Smooth muscle cell (in vitro differentiated cells): ENCODE results near the gene FBF1. TPM values are rescaled to one million over a fixed set of nuclear protein-coding genes. Genes with fewer than 3 reads are reported as not detected.
"Not testable (repeated sequence)": the region's sequence is repeated elsewhere in the genome, so short reads cannot be mapped to it uniquely, and the experiment has no call there.

ENCODE experiments used
- DNase-seq: peaks from one replicate; lab custom pipeline; 2025; ENCODE audit not compliant: unreplicated experiment; lab: John Stamatoyannopoulos, UW
- H2AFZ ChIP-seq: fragments of 200-600 bp; sonication (generic); 2 replicates; pipeline ENCODE4 v1.6.0; 2016; ENCODE audit warnings: antibody characterized with exemption, low read depth, mild to moderate bottlenecking
- H3F3A ChIP-seq: fragments of 200-600 bp; sonication (generic); 2 replicates; pipeline ENCODE4 v1.6.0; 2017; ENCODE audit warnings: antibody characterized with exemption, low read depth
- H3K27ac ChIP-seq: fragments of 200-600 bp; sonication (generic); 2 replicates; pipeline ENCODE4 v1.5.1; 2016; ENCODE audit warnings: low read depth, mild to moderate bottlenecking
- H3K27me3 ChIP-seq: fragments of 200-600 bp; sonication (generic); 2 replicates; pipeline ENCODE4 v1.6.1; 2016; ENCODE audit warnings: low read depth, mild to moderate bottlenecking
- H3K36me3 ChIP-seq: fragments of 200-600 bp; sonication (generic); 2 replicates; pipeline ENCODE4 v1.5.1; 2016; ENCODE audit warnings: low read depth
- H3K4me1 ChIP-seq: fragments of 200-600 bp; sonication (generic); 2 replicates; pipeline ENCODE4 v1.5.1; 2016; ENCODE audit warnings: low read depth
- H3K4me2 ChIP-seq: fragments of 200-600 bp; sonication (generic); 2 replicates; pipeline ENCODE4 v1.6.0; 2016; ENCODE audit warnings: mild to moderate bottlenecking
- H3K4me3 ChIP-seq: fragments of 200-600 bp; sonication (generic); 2 replicates; pipeline ENCODE4 v1.5.1; 2016; ENCODE audit warnings: mild to moderate bottlenecking
- H3K79me2 ChIP-seq: fragments of 200-600 bp; sonication (generic); 2 replicates; pipeline ENCODE4 v1.6.0; 2016; ENCODE audit warnings: low read depth, mild to moderate bottlenecking
- H3K9ac ChIP-seq: fragments of 200-600 bp; sonication (generic); 2 replicates; pipeline ENCODE4 v1.6.0; 2016; ENCODE audit warnings: low read depth
- H3K9me3 ChIP-seq: fragments of 200-600 bp; sonication (generic); replicated peaks from 2 replicates; pipeline ENCODE4 v1.5.1; 2016; ENCODE audit warnings: low read depth
- H4K20me1 ChIP-seq: fragments of 200-600 bp; sonication (generic); 2 replicates; pipeline ENCODE4 v1.6.0; 2016; ENCODE audit warnings: low read depth
- CTCF ChIP-seq: fragments of 200-600 bp; sonication (generic); IDR thresholded peaks from 2 replicates; pipeline ENCODE4 v1.5.1; 2017; ENCODE audit warnings: borderline replicate concordance, mild to moderate bottlenecking, antibody characterized with exemption; ENCODE audit not compliant: insufficient read depth, poor library complexity, severe bottlenecking
- WGBS: methylation state at CpG from one replicate; pipeline ENCODE4 v1.1.7; 2016; ENCODE audit warnings: low lambda C conversion rate; 5-methylcytosine and 5-hydroxymethylcytosine counted together
- polyA plus RNA-seq: library from polyadenylated mRNA; unstranded; fragments of >200 nt; fragmentation: Nextera tagmentation; extraction: Ambion mirVana; gene quantifications from 2 replicates; pipeline ENCODE4 v1.2.1, GENCODE V29; 2016
- total RNA-seq: library from RNA; depleted of rRNA; stranded (reverse); fragments of >200 nt; gene quantifications from 2 replicates; pipeline ENCODE4 v1.2.3, GENCODE V29; 2014

FBF1 gene
- total and polyA plus RNA-seq, 2 experiments from 2014 or later = 4.6 to 8.4 TPM

GRCh38 chr17:75891022-75891604 lies 49.7 kb downstream of the FBF1 start:
- DNase-seq = no peak
- WGBS = 93% methylated on average over 31 of the region's 31 CpGs
- H3K9ac ChIP-seq = no peak overlapping the region
- H3K27ac ChIP-seq = no peak overlapping the region
- H3K4me3 ChIP-seq = no peak overlapping the region
- H3K4me1 ChIP-seq = peaks cover 13% of the 10 kb centered on the region
- H4K20me1 ChIP-seq = peaks cover 5% of the 10 kb centered on the region
- no peaks in the 10 kb centered on the region for H3K9me3 ChIP-seq
- no peak for TF ChIP-seq CTCF
- H3K79me2 ChIP-seq = peaks cover 9% of the 10 kb centered on the region
- no peaks in the 10 kb centered on the region for H3K27me3 ChIP-seq
- no peak overlapping the region for H2AFZ ChIP-seq
- no peaks in the 10 kb centered on the region for H3K36me3 ChIP-seq
- H3K4me2 ChIP-seq = no peak overlapping the region
- no peaks in the 10 kb centered on the region for H3F3A ChIP-seq

GRCh38 chr17:75889454-75889853 lies 51.4 kb downstream of the FBF1 start:
- Histone ChIP-seq H3K27me3 (no peaks in the 10 kb centered on the region), H2AFZ (no peak overlapping the region), H3K9me3 (no peaks in the 10 kb centered on the region), H3K36me3 (no peaks in the 10 kb centered on the region), H3K27ac (no peak overlapping the region), H3K9ac (no peak overlapping the region), H4K20me1 (peaks cover 5% of the 10 kb centered on the region), H3K4me2 (no peak overlapping the region), H3K4me3 (no peak overlapping the region), H3K4me1 (no peaks in the 10 kb centered on the region), H3F3A (no peaks in the 10 kb centered on the region), H3K79me2 (no peaks in the 10 kb centered on the region)
- DNase-seq = no peak
- 91% methylated on average over 6 of the region's 6 CpGs for WGBS
- TF ChIP-seq CTCF = no peak

- Histone ChIP-seq H2AFZ (no peak overlapping the region), H3K9ac (no peak overlapping the region), H3F3A (no peaks in the 10 kb centered on the region), H3K36me3 (no peaks in the 10 kb centered on the region), H3K27me3 (no peaks in the 10 kb centered on the region), H3K4me3 (no peak overlapping the region), H3K9me3 (no peaks in the 10 kb centered on the region), H4K20me1 (peaks cover 5% of the 10 kb centered on the region), H3K4me1 (no peaks in the 10 kb centered on the region), H3K79me2 (no peaks in the 10 kb centered on the region), H3K4me2 (no peak overlapping the region), H3K27ac (no peak overlapping the region)
- DNase-seq = no peak
- 86% methylated on average over 6 of the region's 6 CpGs for WGBS
- TF ChIP-seq CTCF = no peak
Observed at GRCh38 chr17:75888484-75888883, 52.4 kb downstream of the FBF1 start.

GRCh38 chr17:75885860-75886259 lies 55.0 kb downstream of the FBF1 start:
- H2AFZ ChIP-seq, H4K20me1 ChIP-seq, DNase-seq, H3K9ac ChIP-seq, H3K4me2 ChIP-seq, H3K4me1 ChIP-seq, H3K79me2 ChIP-seq, H3K27me3 ChIP-seq, H3K36me3 ChIP-seq, H3K4me3 ChIP-seq, H3F3A ChIP-seq, H3K27ac ChIP-seq, H3K9me3 ChIP-seq: not testable (repeated sequence)
- 93% methylated on average over 9 of the region's 9 CpGs for WGBS
